ENCODE data around the gene GTF2IRD1.

DNA sequence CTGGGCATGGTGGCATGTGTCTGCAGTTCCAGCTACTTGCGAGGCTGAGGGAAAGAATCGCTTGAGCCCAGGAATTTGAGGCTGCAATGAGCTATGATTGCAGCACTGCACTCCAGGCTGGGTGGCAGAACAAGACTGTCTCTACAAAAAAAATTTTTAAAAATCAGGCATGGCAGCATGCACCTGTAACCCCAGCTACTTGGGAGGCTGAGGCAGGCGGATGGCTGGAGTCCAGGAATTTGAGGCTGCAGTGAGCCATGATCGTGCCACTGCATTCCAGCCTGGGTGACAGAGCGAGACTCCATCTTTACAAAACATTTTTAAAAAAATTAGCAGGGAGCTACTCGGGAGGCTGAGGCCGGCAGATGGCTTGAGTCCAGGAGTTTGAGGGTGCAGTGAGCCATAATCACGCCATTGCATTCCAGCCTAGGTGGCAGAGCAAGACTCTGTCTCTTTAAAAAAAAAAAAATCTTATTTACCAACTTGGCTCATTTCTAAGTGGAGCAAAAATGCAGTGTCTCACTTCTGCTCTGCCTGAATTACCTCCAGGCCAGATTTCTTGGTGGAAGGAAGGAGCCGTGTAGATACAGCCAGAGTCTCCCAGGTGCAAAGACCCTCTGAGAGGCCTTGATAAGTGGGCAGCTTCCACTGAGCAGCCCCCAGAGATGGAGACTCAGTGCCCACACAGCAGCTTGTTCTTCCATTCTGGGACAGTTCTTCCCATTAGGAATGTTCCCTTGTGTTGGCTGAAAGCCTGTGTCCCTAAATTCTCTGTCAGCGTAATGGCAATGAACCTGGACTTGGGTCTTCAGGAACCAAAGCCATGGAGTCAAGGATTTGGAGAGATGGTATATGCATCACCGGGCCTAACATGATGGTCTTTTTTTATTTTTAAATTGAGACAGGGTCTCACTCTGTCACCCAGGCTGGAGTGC, 30.0 kb downstream of the GTF2IRD1 start:
- TF ChIP-seq, protein P1, sequence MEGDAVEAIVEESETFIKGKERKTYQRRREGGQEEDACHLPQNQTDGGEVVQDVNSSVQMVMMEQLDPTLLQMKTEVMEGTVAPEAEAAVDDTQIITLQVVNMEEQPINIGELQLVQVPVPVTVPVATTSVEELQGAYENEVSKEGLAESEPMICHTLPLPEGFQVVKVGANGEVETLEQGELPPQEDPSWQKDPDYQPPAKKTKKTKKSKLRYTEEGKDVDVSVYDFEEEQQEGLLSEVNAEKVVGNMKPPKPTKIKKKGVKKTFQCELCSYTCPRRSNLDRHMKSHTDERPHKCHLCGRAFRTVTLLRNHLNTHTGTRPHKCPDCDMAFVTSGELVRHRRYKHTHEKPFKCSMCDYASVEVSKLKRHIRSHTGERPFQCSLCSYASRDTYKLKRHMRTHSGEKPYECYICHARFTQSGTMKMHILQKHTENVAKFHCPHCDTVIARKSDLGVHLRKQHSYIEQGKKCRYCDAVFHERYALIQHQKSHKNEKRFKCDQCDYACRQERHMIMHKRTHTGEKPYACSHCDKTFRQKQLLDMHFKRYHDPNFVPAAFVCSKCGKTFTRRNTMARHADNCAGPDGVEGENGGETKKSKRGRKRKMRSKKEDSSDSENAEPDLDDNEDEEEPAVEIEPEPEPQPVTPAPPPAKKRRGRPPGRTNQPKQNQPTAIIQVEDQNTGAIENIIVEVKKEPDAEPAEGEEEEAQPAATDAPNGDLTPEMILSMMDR (conservative IDR thresholded peaks at IDR 0.05; ENCODE audit: low read depth, low read length), result no peak
- TF ChIP-seq EZH2phosphoT487 (IDR thresholded peaks at IDR 0.05; ENCODE audit: borderline replicate concordance, low read length), result no peak

Measured in PC-3 (cell line).